GM21367 (cell line): ENCODE data around the gene NTS.

Experiments
- ATAC-seq: cut with Tn5 transposase; IDR thresholded peaks from one replicate; pipeline ENCODE4 v1.9.1; 2021; ENCODE audit not compliant: unreplicated experiment

The NTS gene

GRCh38 chr12:85874031-85874461 is at the start of gene NTS:
TSS of gene NTS (plus strand) at chr12:85874295. CDS start at chr12:85874404, 109 bp downstream.
- peak; percentile 52 for ATAC-seq

GRCh38 chr12:85825746-85826145 is 48.3 kb upstream of the NTS start:
- no peak for ATAC-seq

- ATAC-seq, result no peak
These were observed 45.5 kb upstream of the NTS start for GRCh38 chr12:85828576-85828975.

- no peak for ATAC-seq
These were observed 44.7 kb upstream of the NTS start for GRCh38 chr12:85829391-85829790.

- no peak for ATAC-seq
These were observed 42.6 kb upstream of the NTS start for GRCh38 chr12:85831327-85831990.

- no peak for ATAC-seq
These were observed 40.5 kb upstream of the NTS start for GRCh38 chr12:85833579-85833978.

GRCh38 chr12:85834378-85834777 is 39.7 kb upstream of the NTS start:
- no peak for ATAC-seq

- ATAC-seq, result no peak
These were observed 38.5 kb upstream of the NTS start for GRCh38 chr12:85835426-85836196.

- ATAC-seq, result no peak
These were observed 37.7 kb upstream of the NTS start, which contains the start of gene RASSF9 for GRCh38 chr12:85836197-85837090. TSS of gene RASSF9 (minus strand) at chr12:85836409. CDS start at chr12:85836201, 208 bp downstream.

GRCh38 chr12:85843606-85844310 is 30.3 kb upstream of the NTS start:
- ATAC-seq, result no peak

- ATAC-seq, result no peak
These were observed 24.8 kb upstream of the NTS start for GRCh38 chr12:85849344-85849743.

- ATAC-seq, result no peak
These were observed 18.8 kb upstream of the NTS start for GRCh38 chr12:85855305-85855704.

- ATAC-seq, result no peak
These were observed 17.1 kb upstream of the NTS start for GRCh38 chr12:85856966-85857365.

GRCh38 chr12:85865890-85866289 is 8.2 kb upstream of the NTS start:
- ATAC-seq, result no peak

- ATAC-seq, result peak; percentile 98
These were observed 6.9 kb upstream of the NTS start for GRCh38 chr12:85866986-85867776.

- peak; percentile 85 for ATAC-seq
These were observed 1.5 kb upstream of the NTS start for GRCh38 chr12:85872497-85873091.

GRCh38 chr12:85877459-85877858 is 3.4 kb downstream of the NTS start:
- no peak for ATAC-seq

- ATAC-seq, result no peak
These were observed 9.7 kb downstream of the NTS start for GRCh38 chr12:85883763-85884162.

GRCh38 chr12:85894653-85895052 is 20.6 kb downstream of the NTS start:
- no peak for ATAC-seq
